HS-27A (cell line): ENCODE measurements around the gene CDK13.
A peak's percentile ranks its signal among the peaks of the same experiment; 100 is the strongest.
"Not testable (repeated sequence)": the region's sequence is repeated elsewhere in the genome, so short reads cannot be mapped to it uniquely, and the experiment has no call there.

Experiments used
- DNase-seq: peaks from one replicate; pipeline ENCODE4 v3.0.0-alpha.2; 2012; ENCODE audit warnings: low read depth, missing footprints

Gene CDK13

GRCh38 chr7:40098810-40099209, 148.8 kb downstream of the CDK13 start:
- no peak for DNase-seq

- no peak for DNase-seq
These were observed 149.8 kb downstream of the CDK13 start for GRCh38 chr7:40099837-40100236.

GRCh38 chr7:40101201-40101600, 151.1 kb downstream of the CDK13 start:
- no peak for DNase-seq

GRCh38 chr7:40102897-40103296, 152.8 kb downstream of the CDK13 start:
- no peak for DNase-seq

- DNase-seq, result no peak
These were observed 155.9 kb downstream of the CDK13 start for GRCh38 chr7:40105879-40106473.

- DNase-seq, result no peak
These were observed 165.9 kb downstream of the CDK13 start for GRCh38 chr7:40115936-40116335.

GRCh38 chr7:40117199-40117598, 167.1 kb downstream of the CDK13 start:
- DNase-seq, result not testable (repeated sequence)

- not testable (repeated sequence) for DNase-seq
These were observed 168.1 kb downstream of the CDK13 start for GRCh38 chr7:40118201-40118600.

- no peak for DNase-seq
These were observed 170.0 kb downstream of the CDK13 start for GRCh38 chr7:40120020-40120419.

GRCh38 chr7:40122100-40122939, 172.3 kb downstream of the CDK13 start:
- not testable (repeated sequence) for DNase-seq

GRCh38 chr7:40122940-40123254, 172.8 kb downstream of the CDK13 start:
- no peak for DNase-seq

GRCh38 chr7:40133561-40134427, 183.7 kb downstream of the CDK13 start:
- DNase-seq, result no peak

- peak; percentile 65 for DNase-seq
These were observed 184.6 kb downstream of the CDK13 start, which contains the start of the genes MPLKIP and SUGCT for GRCh38 chr7:40134428-40135316. TSS of gene MPLKIP (minus strand) at chr7:40134622. CDS start at chr7:40134567, 55 bp downstream. TSS of gene SUGCT (plus strand) at chr7:40135005.

- DNase-seq, result no peak
These were observed 185.2 kb downstream of the CDK13 start for GRCh38 chr7:40135317-40135610.

GRCh38 chr7:40137563-40137962, 187.5 kb downstream of the CDK13 start:
- DNase-seq, result no peak

- DNase-seq, result no peak
These were observed 188.9 kb downstream of the CDK13 start for GRCh38 chr7:40138973-40139372.

GRCh38 chr7:40139891-40140290, 189.8 kb downstream of the CDK13 start:
- not testable (repeated sequence) for DNase-seq

- not testable (repeated sequence) for DNase-seq
These were observed 191.9 kb downstream of the CDK13 start for GRCh38 chr7:40141916-40142315.

GRCh38 chr7:40145596-40146130, 195.6 kb downstream of the CDK13 start:
- DNase-seq, result not testable (repeated sequence)

GRCh38 chr7:40147371-40148246, 197.6 kb downstream of the CDK13 start:
- no peak for DNase-seq

GRCh38 chr7:40148247-40148580, 198.2 kb downstream of the CDK13 start:
- DNase-seq, result not testable (repeated sequence)
